IPS-18c (cell line): ENCODE data around the gene NIBAN1.
"Not testable (repeated sequence)": the region's sequence is repeated elsewhere in the genome, so short reads cannot be mapped to it uniquely, and the experiment has no call there.

Experiments used
- H3K4me3 ChIP-seq: 2 replicates; pipeline ENCODE4 v1.7.0; 2013; ENCODE audit warnings: low read depth, mild to moderate bottlenecking, low read length, moderate library complexity; ENCODE audit not compliant: insufficient read depth
- H3K9me3 ChIP-seq: one replicate; pipeline ENCODE4 v1.6.1; 2013; ENCODE audit warnings: mild to moderate bottlenecking, low read length, moderate library complexity; ENCODE audit not compliant: control insufficient read depth, insufficient read depth

NIBAN1 gene

GRCh38 chr1:184975208-184975870 is 1.0 kb upstream of the NIBAN1 start:
- H3K4me3 ChIP-seq: no peak overlapping the region
- H3K9me3 ChIP-seq: no peaks in the 10 kb centered on the region

GRCh38 chr1:184974837-184975115 is 468 bp upstream of the NIBAN1 start:
- H3K9me3 ChIP-seq: no peaks in the 10 kb centered on the region
- peak overlapping the region; percentile 69 for H3K4me3 ChIP-seq

DNA sequence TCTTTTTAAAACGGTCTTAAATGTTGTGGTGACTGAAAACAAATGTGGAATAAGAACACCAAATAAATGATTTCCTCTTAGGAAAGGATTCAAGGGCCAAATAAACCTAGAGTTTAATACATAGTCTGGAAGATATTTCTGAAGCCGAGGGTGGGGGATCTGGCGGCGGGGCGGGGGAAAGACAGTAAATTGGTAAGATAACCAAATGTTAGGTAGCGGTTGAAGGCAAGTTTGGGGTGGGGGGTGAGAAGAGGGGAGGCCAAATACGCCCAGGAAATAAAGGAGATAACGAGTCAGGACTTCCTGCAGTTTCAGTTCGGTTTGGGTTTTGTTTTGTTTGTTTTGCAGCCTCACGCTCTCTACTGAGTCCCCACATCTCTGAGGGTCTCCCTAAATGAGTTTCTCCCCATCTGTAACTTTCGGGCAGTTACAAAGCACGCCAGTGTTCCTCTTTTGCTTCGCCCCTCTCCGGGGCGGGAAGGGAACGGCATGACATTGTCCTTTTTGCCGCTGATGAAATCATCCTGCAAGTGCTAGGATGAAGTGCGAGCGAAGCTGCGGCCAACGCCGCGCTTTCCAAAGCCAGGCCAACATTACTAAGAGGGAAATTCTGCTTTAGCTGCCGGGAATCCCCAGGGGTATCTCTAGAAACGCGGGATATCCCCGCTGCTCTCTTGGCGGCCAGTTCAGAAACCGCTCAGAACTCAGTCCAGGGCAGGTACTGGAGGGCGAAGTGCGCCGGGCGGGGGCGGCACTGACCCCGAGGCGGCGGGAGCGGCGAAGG is 844 bp downstream of the NIBAN1 start:
- Histone ChIP-seq H3K4me3 (peak overlapping the region; percentile 69), H3K9me3 (no peaks in the 10 kb centered on the region)

DNA sequence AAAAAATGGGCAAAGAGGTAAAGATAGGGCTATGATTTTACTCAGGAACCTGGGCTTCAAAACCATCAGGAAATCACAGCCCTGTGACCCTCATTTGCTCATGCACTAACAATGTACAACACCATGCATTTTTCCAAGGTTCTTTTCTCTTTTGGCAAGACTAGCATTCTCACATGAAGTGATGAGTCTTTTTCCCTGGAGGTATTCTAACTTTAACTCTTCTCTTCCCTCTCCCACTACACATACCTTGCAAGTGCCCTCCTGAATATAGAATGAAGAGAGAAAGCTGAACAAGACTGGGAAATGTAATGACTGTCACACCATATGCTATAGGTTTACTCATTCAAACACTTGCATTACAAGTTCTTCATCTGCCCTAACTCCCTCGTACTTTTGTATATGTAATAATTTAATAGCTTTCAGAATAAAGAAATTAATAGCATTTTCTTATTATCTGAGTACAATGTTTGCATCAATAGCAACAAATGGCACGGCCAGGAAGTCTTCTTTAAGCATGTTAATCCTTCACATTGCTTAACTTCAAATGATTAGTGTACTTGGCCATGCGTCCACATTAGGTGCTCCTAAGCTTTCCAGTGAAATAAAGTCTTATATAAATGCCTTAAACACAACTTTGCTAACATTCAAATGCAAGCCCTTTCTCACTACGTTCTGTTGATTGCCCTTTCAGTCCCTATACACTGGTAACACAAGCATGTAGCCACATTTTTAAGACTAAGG is 1.8 kb downstream of the NIBAN1 start:
- Histone ChIP-seq H3K4me3 (no peak overlapping the region; the same call in 1 of the 2 replicates), H3K9me3 (no peaks in the 10 kb centered on the region)

DNA sequence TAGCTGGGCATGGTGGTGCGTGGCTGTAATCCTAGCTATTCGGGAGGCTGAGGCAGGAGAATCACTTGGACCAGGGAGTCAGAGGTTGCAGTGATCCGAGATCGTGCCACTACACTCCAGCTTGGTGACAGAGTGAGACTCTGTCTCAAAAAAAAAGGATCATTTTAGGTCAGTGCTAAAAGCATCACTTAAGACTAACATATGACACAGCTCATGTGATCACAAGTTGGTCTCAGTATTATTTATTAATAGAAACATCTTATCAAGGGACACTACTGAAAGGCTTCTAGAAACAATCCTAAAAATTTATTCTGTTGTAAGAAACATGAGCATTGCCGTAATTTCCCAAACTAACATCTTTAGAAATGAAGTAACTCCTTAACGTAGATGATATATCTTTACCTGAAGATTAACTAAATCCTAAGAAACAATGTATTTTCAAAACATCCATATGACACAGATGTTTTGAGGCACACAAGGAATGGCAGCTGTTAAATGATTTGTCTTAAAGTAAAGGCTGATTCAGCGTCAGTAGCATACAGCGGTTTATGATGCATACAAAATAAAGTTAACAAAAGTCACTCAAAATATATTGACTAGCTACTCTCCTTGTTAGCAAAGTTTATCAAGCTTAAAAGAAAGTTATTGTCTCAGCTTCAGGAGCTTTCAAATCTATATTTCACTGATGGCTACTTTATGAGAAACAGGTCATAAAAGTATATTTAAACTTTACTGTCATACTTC is 2.6 kb downstream of the NIBAN1 start:
- no peak overlapping the region for H3K4me3 ChIP-seq

DNA sequence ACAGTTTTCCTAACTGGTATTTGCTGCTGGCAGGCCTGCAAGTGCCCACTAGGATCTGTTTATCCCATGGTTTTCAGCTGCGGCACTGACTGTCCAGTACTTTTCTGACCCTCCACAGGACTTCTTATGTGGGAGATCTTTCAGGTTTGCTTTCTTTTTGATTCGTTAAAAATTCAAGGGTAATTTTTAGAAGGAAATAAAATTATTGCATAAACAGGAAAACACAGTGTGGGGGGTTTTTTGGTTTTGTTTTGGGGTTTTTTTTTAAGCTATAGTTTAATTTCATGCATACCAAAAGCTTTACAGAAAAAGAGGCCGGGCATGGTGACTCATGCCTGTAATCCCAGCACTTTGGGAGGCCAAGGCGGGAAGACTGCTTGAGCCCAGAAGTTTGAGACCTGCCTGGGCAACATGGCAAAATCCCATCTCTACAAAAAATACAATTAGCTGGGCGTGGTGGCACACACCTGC is 3.6 kb downstream of the NIBAN1 start:
- Histone ChIP-seq H3K4me3 (no peak overlapping the region), H3K9me3 (no peaks in the 10 kb centered on the region)

More for the DNA sequence above, 2.6 kb downstream of the NIBAN1 start:
- no peaks in the 10 kb centered on the region for H3K9me3 ChIP-seq

GRCh38 chr1:184966989-184967388 is 7.3 kb downstream of the NIBAN1 start:
- Histone ChIP-seq H3K4me3 (no peak overlapping the region), H3K9me3 (no peaks in the 10 kb centered on the region)

- Histone ChIP-seq H3K9me3 (no peaks in the 10 kb centered on the region), H3K4me3 (no peak overlapping the region)
These were observed 8.1 kb downstream of the NIBAN1 start for GRCh38 chr1:184965944-184966860.

DNA sequence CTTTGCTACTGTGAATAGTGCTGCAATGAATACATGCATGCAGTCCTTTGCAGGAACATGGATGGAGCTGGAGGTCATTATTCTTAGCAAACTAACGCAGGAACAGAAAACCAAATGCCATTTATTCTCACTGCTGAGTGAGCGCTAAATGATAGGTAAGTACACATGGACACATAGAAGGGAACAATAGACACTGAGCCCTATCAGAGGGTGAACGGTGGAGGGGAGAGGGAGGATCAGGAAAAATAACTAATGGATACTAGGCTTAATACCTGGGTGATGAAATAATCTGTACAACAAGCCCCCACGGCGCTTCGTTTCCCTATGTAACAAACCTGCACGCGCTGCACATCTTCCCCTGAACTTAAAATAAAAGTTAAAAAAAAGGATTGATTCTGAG is 8.9 kb downstream of the NIBAN1 start:
- no peak overlapping the region for H3K4me3 ChIP-seq
- H3K9me3 ChIP-seq: no peaks in the 10 kb centered on the region

DNA sequence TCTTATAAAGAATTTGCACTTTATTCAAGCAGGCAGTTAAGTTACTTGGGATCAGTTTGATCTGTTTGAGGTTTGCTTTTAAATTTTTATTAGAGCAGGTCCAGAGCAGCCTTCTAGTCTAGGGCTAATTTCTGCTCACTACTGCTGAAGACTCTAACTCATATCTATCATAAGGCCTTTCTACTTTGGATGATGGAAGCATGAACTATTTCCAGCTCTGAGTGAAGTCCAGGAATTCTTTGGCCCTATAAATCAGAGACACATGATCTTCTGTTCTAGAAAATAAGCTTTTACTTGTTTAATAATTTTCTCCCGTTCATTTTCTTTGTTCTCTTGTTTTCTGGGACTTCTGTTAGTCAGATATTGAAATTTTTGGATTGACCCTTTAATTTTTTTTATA is 14.7 kb downstream of the NIBAN1 start:
- Histone ChIP-seq H3K4me3 (no peak overlapping the region), H3K9me3 (no peaks in the 10 kb centered on the region)

GRCh38 chr1:184958554-184959353 is 15.6 kb downstream of the NIBAN1 start:
- no peak overlapping the region for H3K4me3 ChIP-seq
- H3K9me3 ChIP-seq: no peaks in the 10 kb centered on the region

DNA sequence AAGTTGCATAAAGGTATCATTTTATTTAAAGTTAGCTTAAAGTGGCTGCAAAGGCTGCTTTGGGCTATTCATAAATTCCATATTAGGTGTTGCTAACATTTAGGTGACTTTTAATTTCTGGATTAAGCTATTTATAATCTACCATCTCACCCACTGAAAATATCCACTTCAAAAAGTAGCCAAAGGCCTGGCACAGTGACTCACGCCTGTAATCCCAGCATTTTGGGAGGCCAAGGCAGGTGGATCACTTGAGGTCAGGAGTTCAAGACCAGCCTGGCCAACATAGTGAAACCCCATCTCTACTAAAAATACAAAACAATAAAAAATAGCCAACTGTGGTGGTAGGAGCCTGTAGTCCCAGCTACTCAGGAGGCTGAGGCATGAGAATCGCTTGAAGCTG is 16.4 kb downstream of the NIBAN1 start:
- not testable (repeated sequence) for H3K4me3 ChIP-seq, H3K9me3 ChIP-seq

GRCh38 chr1:184956999-184957700 is 17.2 kb downstream of the NIBAN1 start:
- no peaks in the 10 kb centered on the region for H3K9me3 ChIP-seq
- H3K4me3 ChIP-seq: no peak overlapping the region

DNA sequence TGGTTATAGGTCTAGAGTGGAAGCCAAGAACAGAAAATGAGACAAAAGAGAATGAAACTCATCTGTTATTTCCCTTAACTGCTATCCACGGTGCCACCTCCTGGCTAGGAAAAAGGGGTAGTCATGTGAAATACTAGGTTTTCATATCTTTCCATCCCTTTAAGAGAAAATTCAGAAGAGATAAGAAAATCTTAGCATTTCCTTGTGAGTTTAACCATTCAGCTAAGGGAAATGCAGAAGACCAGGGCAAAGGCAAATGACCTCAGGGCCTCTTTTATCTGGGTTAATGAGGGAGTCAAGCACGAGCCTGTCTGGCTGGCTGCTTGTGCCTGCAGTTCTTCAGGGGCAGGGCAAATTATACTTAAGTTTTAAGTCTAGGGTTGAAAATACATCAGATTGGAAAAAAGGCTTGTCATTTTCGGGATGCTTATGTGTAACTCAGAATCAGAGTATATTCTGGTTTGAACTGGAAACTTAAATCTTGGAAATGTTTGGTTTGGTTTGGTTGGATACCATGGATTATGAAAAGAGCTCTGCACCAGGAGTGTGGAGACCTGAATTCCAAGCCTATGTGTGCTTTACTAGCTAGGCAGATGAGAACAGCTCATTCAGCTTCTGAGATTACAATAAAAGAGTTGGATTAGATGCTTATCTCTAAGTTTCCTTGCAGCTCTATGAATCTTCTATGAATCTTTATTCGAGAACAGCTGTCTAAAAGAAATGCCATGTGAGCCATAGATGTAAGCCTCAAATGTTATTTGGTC is 19.9 kb downstream of the NIBAN1 start:
- H3K9me3 ChIP-seq: no peaks in the 10 kb centered on the region
- no peak overlapping the region for H3K4me3 ChIP-seq
